Retinal pigment epithelial cell (primary cell): ENCODE results near the gene MRPL19.
A peak's percentile ranks its signal among the peaks of the same experiment; 100 is the strongest.

ENCODE experiments used
- DNase-seq: peaks from one replicate; pipeline ENCODE4 v3.0.0-alpha.2; 2010; ENCODE audit warnings: low read depth
- H3K4me3 ChIP-seq: 2 replicates; pipeline ENCODE4 v1.5.1; 2011; ENCODE audit warnings: mild to moderate bottlenecking, low read length, control low read depth, moderate library complexity
- TF ChIP-seq, protein P1 (sequence below): conservative IDR thresholded peaks from 2 replicates; pipeline ENCODE4 v1.5.1; 2011; ENCODE audit warnings: low read depth, low read length, control low read depth, inconsistent platforms

The MRPL19 gene

GRCh38 chr2:75603477-75603876, 43.1 kb upstream of the MRPL19 start:
- H3K4me3 ChIP-seq, result no peak overlapping the region
- TF ChIP-seq, protein P1, sequence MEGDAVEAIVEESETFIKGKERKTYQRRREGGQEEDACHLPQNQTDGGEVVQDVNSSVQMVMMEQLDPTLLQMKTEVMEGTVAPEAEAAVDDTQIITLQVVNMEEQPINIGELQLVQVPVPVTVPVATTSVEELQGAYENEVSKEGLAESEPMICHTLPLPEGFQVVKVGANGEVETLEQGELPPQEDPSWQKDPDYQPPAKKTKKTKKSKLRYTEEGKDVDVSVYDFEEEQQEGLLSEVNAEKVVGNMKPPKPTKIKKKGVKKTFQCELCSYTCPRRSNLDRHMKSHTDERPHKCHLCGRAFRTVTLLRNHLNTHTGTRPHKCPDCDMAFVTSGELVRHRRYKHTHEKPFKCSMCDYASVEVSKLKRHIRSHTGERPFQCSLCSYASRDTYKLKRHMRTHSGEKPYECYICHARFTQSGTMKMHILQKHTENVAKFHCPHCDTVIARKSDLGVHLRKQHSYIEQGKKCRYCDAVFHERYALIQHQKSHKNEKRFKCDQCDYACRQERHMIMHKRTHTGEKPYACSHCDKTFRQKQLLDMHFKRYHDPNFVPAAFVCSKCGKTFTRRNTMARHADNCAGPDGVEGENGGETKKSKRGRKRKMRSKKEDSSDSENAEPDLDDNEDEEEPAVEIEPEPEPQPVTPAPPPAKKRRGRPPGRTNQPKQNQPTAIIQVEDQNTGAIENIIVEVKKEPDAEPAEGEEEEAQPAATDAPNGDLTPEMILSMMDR, result no peak
- no peak for DNase-seq

GRCh38 chr2:75604484-75604883, 42.1 kb upstream of the MRPL19 start:
- TF ChIP-seq, protein P1, result no peak
- DNase-seq, result no peak
- no peak overlapping the region for H3K4me3 ChIP-seq

- DNase-seq, result peak; percentile 97
- TF ChIP-seq, protein P1, result peak; percentile 57
- no peak overlapping the region for H3K4me3 ChIP-seq
These were observed 40.6 kb upstream of the MRPL19 start for GRCh38 chr2:75605770-75606529.

DNA sequence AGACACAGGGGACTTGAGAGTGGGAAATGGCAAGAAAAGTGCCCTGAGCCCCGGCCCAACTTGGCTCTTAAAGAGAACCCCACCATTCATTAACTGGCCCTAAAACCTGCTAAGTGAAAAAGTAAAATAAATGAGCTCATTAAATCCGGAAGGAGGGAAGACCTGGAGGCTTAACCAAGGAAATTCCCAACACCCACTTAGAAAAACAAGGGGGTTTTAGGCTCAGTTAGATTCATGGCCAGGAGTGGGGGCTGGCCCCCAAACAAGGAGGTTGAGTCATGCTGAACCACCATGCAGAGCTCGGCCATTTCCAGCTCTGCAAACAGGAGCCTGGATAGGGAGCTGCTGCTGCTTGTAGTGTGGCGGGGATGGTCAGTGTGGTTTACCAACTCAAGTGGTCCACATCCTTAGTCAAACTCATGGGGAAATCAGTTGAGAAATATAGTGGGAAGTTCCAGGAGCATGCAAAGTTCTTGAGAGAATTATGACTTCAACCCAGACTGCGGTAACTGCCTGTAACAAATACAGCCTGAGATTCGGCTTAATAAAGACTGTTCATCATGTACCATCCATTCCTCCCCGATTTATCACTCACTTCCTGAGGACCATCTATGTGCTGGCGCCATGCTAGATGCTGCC, 39.7 kb upstream of the MRPL19 start:
- no peak for DNase-seq
- no peak overlapping the region for H3K4me3 ChIP-seq
- TF ChIP-seq, protein P1, result no peak

DNA sequence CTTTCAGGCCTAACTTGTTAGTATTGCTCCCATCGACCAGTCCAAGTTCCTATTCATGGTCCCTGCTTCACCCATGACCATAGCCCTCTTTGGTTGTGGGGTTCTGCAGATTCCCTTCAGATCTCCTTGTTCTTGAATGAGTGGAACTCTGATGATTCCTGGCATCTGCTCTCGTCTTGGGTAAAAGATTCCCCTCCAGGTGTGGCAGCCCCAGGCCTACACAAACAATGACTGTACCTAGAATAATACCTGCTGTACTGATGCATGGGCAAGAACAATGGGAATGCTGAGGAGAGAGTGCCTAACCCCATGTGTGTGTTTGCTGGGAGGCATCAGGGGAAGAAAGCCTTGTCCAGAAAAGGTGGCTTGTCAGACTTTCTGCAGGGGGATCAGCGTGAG, 39.2 kb upstream of the MRPL19 start:
- DNase-seq, result no peak
- TF ChIP-seq, protein P1, result no peak
- no peak overlapping the region for H3K4me3 ChIP-seq

- DNase-seq, result peak; percentile 77
- TF ChIP-seq, protein P1, result no peak
- H3K4me3 ChIP-seq, result no peak overlapping the region
These were observed 38.4 kb upstream of the MRPL19 start for GRCh38 chr2:75607988-75608683.
